PFSK-1 (cell line): ENCODE measurements around the gene SDF4. TPM values are rescaled to one million over a fixed set of nuclear protein-coding genes. Genes with fewer than 3 reads are reported as not detected.

Experiments
- FOXP2 ChIP-seq: optimal IDR thresholded peaks from 2 replicates; pipeline ENCODE3; 2011; ENCODE audit warnings: borderline replicate concordance, control low read depth, inconsistent platforms; ENCODE audit not compliant: insufficient read depth; ENCODE audit errors: extremely low read length, extremely low read depth
- POLR2AphosphoS5 ChIP-seq: IDR thresholded peaks from 2 replicates; pipeline ENCODE4 v1.6.1; 2012; ENCODE audit warnings: low read depth, mild to moderate bottlenecking, control low read depth, low read length, moderate library complexity
- REST ChIP-seq, 2 experiments: IDR thresholded peaks; 2 replicates each; pipeline versions ENCODE4 v1.6.1 to v1.8.0; 2011 to 2012; ENCODE audit warnings: low read depth in 2 of 2, low read length in 2 of 2, control low read depth in 1 of 2, inconsistent platforms in 1 of 2, mild to moderate bottlenecking in 1 of 2, moderate library complexity in 1 of 2; ENCODE audit not compliant: insufficient read depth in 1 of 2
- SIN3A ChIP-seq: IDR thresholded peaks from 2 replicates; pipeline ENCODE4 v1.6.1; 2012; ENCODE audit warnings: mild to moderate bottlenecking, low read length, moderate library complexity, borderline replicate concordance; ENCODE audit not compliant: insufficient read depth
- TAF1 ChIP-seq: IDR thresholded peaks from 2 replicates; pipeline ENCODE4 v1.6.1; 2012; ENCODE audit warnings: low read length, control low read depth, borderline replicate concordance; ENCODE audit not compliant: insufficient read depth
- polyA plus RNA-seq: library from polyadenylated mRNA; unstranded; fragments of >200 nt; gene quantifications from one replicate; pipeline ENCODE4 v1.2.1, GENCODE V29; 2012; ENCODE audit warnings: low read depth, missing spikeins; ENCODE audit not compliant: insufficient read length

The SDF4 gene
- polyA plus RNA-seq = 172 TPM

- peak; percentile 52; the same call in 1 of the 2 replicates for TF ChIP-seq POLR2AphosphoS5
- TF ChIP-seq TAF1 = peak; percentile 87
- TF ChIP-seq SIN3A = no peak
- no peak for TF ChIP-seq REST (IDR thresholded peaks at IDR 0.05; ENCODE audit: insufficient read depth in 1 of 2, low read depth in 2 of 2, low read length in 2 of 2)
- peak; percentile 32 for TF ChIP-seq FOXP2
These were observed at the start of gene SDF4 for GRCh38 chr1:1231400-1232207. SDF4 (minus strand) TSS chr1:1232001; CDS start chr1:1228772, 3,229 bp downstream.

GRCh38 chr1:1280782-1281481, 49.1 kb upstream of the SDF4 start:
- TF ChIP-seq REST (IDR thresholded peaks at IDR 0.05; ENCODE audit: insufficient read depth in 1 of 2, low read depth in 2 of 2, low read length in 2 of 2) (no peak), POLR2AphosphoS5 (no peak), TAF1 (no peak), FOXP2 (no peak), SIN3A (no peak)

GRCh38 chr1:1279028-1279427, 47.2 kb upstream of the SDF4 start:
- TF ChIP-seq FOXP2 = no peak
- no peak for TF ChIP-seq TAF1
- no peak for TF ChIP-seq POLR2AphosphoS5
- no peak for TF ChIP-seq REST (IDR thresholded peaks at IDR 0.05; ENCODE audit: insufficient read depth in 1 of 2, low read depth in 2 of 2, low read length in 2 of 2)
- no peak for TF ChIP-seq SIN3A

- TF ChIP-seq SIN3A (no peak), FOXP2 (no peak), TAF1 (no peak), POLR2AphosphoS5 (no peak), REST (IDR thresholded peaks at IDR 0.05; ENCODE audit: insufficient read depth in 1 of 2, low read depth in 2 of 2, low read length in 2 of 2) (no peak)
These were observed 46.8 kb upstream of the SDF4 start for GRCh38 chr1:1278620-1279019.
